ENCODE results near the gene SLC5A12. TPM values are rescaled to one million over a fixed set of nuclear protein-coding genes. Genes with fewer than 3 reads are reported as not detected.

Gene SLC5A12
- total RNA-seq, 1 donor from 2014 or later, result not detected

GRCh38 chr11:26753723-26754504 lies 32.1 kb upstream of the SLC5A12 start:
- intact Hi-C loops (cut with DNase I), result loop anchor here (10.0 kb wide), 1 partner anchor 401 kb away; no protein-coding TSS in a partner anchor
- Histone ChIP-seq H3K27ac (no peak overlapping the region), H3K36me3 (no peaks in the 10 kb centered on the region), H3K4me3 (no peak overlapping the region), H3K9me3 (no peaks in the 10 kb centered on the region), H3K27me3 (ENCODE audit: low read depth) (no peaks in the 10 kb centered on the region), H3K4me1 (no peaks in the 10 kb centered on the region)
- peak; percentile 60 for TF ChIP-seq CTCF (IDR thresholded peaks at IDR 0.05)
- DNase-seq (no peak), ATAC-seq (peak; percentile 58 to 71)

DNA sequence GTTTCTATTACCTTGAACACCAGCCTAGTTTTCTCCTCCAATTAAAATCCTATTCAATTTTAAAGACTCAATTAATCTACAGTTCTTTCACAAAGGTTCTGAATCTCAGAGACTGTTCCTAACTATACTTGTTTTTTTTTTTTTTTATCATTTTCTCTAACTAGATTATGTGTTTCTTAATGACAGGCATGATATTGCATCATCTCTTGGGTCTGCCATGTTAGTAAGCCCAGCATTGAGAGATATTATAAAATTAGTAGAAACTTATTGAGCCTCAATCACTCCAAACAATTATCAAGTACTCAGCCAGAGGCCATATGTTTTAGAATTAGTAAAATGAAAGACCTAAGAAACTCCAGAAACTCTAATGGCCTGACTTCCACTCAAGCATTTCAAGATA lies 28.1 kb upstream of the SLC5A12 start:
- intact Hi-C loops (cut with DNase I), result loop anchor here (10.0 kb wide), 1 partner anchor 405 kb away; no protein-coding TSS in a partner anchor

DNA sequence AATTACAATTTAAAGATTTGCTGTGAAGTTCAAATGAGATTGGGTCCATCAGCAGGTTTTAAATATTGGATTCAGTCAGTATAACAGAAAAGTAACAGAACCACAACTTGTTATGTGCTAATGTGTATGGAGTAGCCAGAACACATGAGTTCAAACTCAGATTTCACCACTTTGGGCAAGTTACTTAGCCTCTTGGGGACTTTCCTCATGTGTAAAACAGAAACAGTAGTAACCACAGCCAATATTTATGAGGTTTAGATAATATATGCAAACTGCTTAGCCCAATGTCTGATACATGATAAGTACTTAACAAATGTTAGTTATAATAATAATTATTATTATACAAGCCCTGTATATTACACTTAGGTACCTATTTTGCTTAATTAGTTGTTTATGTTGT lies 21.8 kb upstream of the SLC5A12 start:
- intact Hi-C loops (cut with DNase I), result no loop called here
- TF ChIP-seq CTCF (IDR thresholded peaks at IDR 0.05), result no peak
- no peak for ATAC-seq
- Histone ChIP-seq H3K9me3 (no peaks in the 10 kb centered on the region), H3K27ac (no peak overlapping the region), H3K4me1 (no peaks in the 10 kb centered on the region), H3K27me3 (ENCODE audit: low read depth) (no peaks in the 10 kb centered on the region), H3K36me3 (no peaks in the 10 kb centered on the region), H3K4me3 (no peak overlapping the region)
- DNase-seq, result no peak

More for the DNA sequence above, 28.1 kb upstream of the SLC5A12 start:
- Histone ChIP-seq H3K27ac (no peak overlapping the region), H3K9me3 (no peaks in the 10 kb centered on the region), H3K27me3 (ENCODE audit: low read depth) (no peaks in the 10 kb centered on the region), H3K4me3 (no peak overlapping the region), H3K36me3 (no peaks in the 10 kb centered on the region), H3K4me1 (no peaks in the 10 kb centered on the region)
- ATAC-seq, result no peak
- DNase-seq, result no peak
- no peak for TF ChIP-seq CTCF (IDR thresholded peaks at IDR 0.05)

GRCh38 chr11:26742966-26743365 lies 21.1 kb upstream of the SLC5A12 start:
- TF ChIP-seq CTCF (IDR thresholded peaks at IDR 0.05), result no peak
- Histone ChIP-seq H3K36me3 (no peaks in the 10 kb centered on the region), H3K4me3 (no peak overlapping the region), H3K9me3 (no peaks in the 10 kb centered on the region), H3K27ac (no peak overlapping the region), H3K27me3 (ENCODE audit: low read depth) (no peaks in the 10 kb centered on the region), H3K4me1 (no peaks in the 10 kb centered on the region)
- intact Hi-C loops (cut with DNase I), result no loop called here
- no peak for DNase-seq
- ATAC-seq, result no peak

DNA sequence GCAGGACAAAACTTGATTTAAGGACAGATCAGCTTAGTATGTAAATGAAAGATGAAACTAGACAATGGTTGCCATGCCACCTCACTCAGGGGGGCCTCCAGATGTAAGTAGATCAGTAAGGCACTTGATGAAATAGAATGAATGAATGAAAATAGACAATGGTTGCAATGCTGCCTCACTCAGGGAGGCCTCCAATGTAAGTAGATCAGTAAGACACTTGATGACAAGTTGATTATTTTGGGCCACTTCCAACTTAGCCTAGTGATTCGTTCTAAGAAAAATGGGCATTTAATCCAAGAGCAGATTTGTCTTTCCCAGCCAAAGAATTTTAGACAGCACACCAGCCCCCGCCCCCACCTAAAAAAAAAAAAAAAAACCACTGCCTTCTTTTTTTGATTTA lies 19.2 kb upstream of the SLC5A12 start:
- no peaks in the 10 kb centered on the region for H3K9me3 ChIP-seq
- no peaks in the 10 kb centered on the region for H3K36me3 ChIP-seq
- no peak for TF ChIP-seq CTCF (IDR thresholded peaks at IDR 0.05)
- H3K4me1 ChIP-seq, result no peaks in the 10 kb centered on the region
- H3K27me3 ChIP-seq (ENCODE audit: low read depth), result no peaks in the 10 kb centered on the region
- no peak for DNase-seq
- H3K4me3 ChIP-seq, result no peak overlapping the region
- no peak for ATAC-seq
- no peak overlapping the region for H3K27ac ChIP-seq
- intact Hi-C loops (cut with DNase I), result no loop called here
